GM12878 (cell line): ENCODE results near the gene IL19. TPM values are rescaled to one million over a fixed set of nuclear protein-coding genes. Genes with fewer than 3 reads are reported as not detected.

Source experiments
- BACH1 ChIP-seq: fragments of 450-650 bp; IDR thresholded peaks from 2 replicates; pipeline ENCODE4 v1.6.1; 2017; ENCODE audit warnings: mild to moderate bottlenecking, borderline replicate concordance
- E2F8 ChIP-seq: fragments of 450-650 bp; IDR thresholded peaks from 2 replicates; pipeline ENCODE4 v1.6.1; 2018; ENCODE audit warnings: mild to moderate bottlenecking, low read depth, moderate library complexity; ENCODE audit not compliant: partially characterized antibody
- ETV6 ChIP-seq, 2 experiments: fragments of 450-650 bp in 1 of 2; IDR thresholded peaks in 1 of 2; conservative IDR thresholded peaks in 1 of 2; 2 replicates each; pipeline ENCODE4 v1.6.1; 2014; ENCODE audit warnings: antibody characterized with exemption in 1 of 2, borderline replicate concordance in 1 of 2, low read depth in 1 of 2, mild to moderate bottlenecking in 1 of 2, moderate library complexity in 1 of 2
- FOXM1 ChIP-seq: IDR thresholded peaks from 2 replicates; pipeline ENCODE4 v1.6.1; 2012; ENCODE audit warnings: low read depth, mild to moderate bottlenecking, inconsistent platforms, low read length, moderate library complexity
- NFXL1 ChIP-seq: fragments of 450-650 bp; IDR thresholded peaks from 2 replicates; pipeline ENCODE4 v1.6.1; 2017; ENCODE audit warnings: antibody characterized with exemption, mild to moderate bottlenecking, borderline replicate concordance
- PBX3 ChIP-seq: IDR thresholded peaks from 2 replicates; pipeline ENCODE4 v1.6.1; 2011; ENCODE audit warnings: mild to moderate bottlenecking, low read depth, low read length, moderate library complexity; ENCODE audit not compliant: insufficient replicate concordance
- POLR2AphosphoS5 ChIP-seq: IDR thresholded peaks from 2 replicates; pipeline ENCODE4 v1.6.1; 2011; ENCODE audit warnings: mild to moderate bottlenecking, low read length, inconsistent platforms
- RELB ChIP-seq: fragments of 450-650 bp; IDR thresholded peaks from 2 replicates; pipeline ENCODE4 v1.6.1; 2017; ENCODE audit warnings: low read depth, mild to moderate bottlenecking, moderate library complexity
- ZNF217 ChIP-seq: fragments of 450-650 bp; IDR thresholded peaks from 2 replicates; pipeline ENCODE4 v1.6.1; 2017; ENCODE audit warnings: antibody characterized with exemption, mild to moderate bottlenecking
- polyA plus RNA-seq, 11 experiments: library from polyadenylated mRNA; depleted of rRNA in 4 of 11; unstranded in 6 of 11; stranded (reverse) in 5 of 11; fragments of >200 nt; fragmentation: Nextera tagmentation in 4 of 11; fragmentation: Illumina TruSeq in 1 of 11; extraction: Ambion mirVana in 4 of 11; extraction: Trizol in 1 of 11; gene quantifications; 1 replicate in 1 of 11; 2 replicates in 10 of 11; pipeline versions ENCODE4 v1.2.1 to v1.2.3, GENCODE V29; 2011 to 2016; ENCODE audit warnings: inconsistent platforms in 2 of 11, missing spikeins in 2 of 11, low read depth in 1 of 11
- total RNA-seq, 4 experiments: library from RNA; depleted of rRNA in 3 of 4; stranded (reverse); fragments of >200 nt in 3 of 4; fragmentation: Illumina TruSeq in 1 of 4; extraction: Trizol in 1 of 4; gene quantifications; 2 replicates each; pipeline versions ENCODE4 v1.2.1 to v1.2.3, GENCODE V29; 2013 to 2021
- TF ChIP-seq, protein P1 (sequence below): IDR thresholded peaks from 2 replicates; pipeline ENCODE4 v1.6.1; 2012; ENCODE audit warnings: low read depth, low read length, improper control_type of control experiment
- TF ChIP-seq, protein P2 (sequence below): IDR thresholded peaks from 2 replicates; pipeline ENCODE4 v1.6.1; 2012; ENCODE audit warnings: low read length, inconsistent platforms

Gene IL19
- total and polyA plus RNA-seq, 10 of the 15 experiments (the other 5 are each of a cell fraction or from before 2014, with no cell fraction given): 0.10 to 0.73 (median 0.28) TPM; not detected in 6

DNA sequence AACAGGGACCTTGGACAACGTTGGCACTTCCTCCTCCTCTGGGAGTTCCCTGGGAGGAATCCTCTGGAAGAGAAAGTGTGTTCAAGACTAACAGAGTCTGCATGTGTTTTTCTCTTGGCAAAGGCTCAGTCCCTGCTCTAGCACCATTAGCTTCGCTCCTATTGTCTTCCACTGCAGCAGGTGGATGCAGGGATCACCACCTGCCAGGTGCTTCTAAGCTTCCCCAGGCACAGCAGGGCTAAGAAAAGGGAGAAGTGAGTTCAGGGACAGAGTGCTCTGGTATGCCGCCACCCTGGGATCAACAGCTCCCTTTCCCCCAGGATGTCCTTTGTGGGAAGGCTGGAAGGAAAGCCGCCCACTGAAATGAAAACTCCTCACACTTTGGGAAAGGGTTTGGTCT is 50.9 kb downstream of the IL19 start (continued):
- TF ChIP-seq RELB (no peak), BACH1 (no peak), ETV6 (conservative IDR thresholded peaks at IDR 0.05 in 1 of 2, IDR thresholded peaks at IDR 0.05 in 1 of 2; ENCODE audit: borderline replicate concordance in 1 of 2, low read depth in 1 of 2) (no peak), POLR2AphosphoS5 (no peak), E2F8 (no peak), ZNF217 (no peak), FOXM1 (no peak), PBX3 (no peak), NFXL1 (no peak)
- TF ChIP-seq, protein P1, sequence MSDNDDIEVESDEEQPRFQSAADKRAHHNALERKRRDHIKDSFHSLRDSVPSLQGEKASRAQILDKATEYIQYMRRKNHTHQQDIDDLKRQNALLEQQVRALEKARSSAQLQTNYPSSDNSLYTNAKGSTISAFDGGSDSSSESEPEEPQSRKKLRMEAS: no peak
- TF ChIP-seq, protein P2, sequence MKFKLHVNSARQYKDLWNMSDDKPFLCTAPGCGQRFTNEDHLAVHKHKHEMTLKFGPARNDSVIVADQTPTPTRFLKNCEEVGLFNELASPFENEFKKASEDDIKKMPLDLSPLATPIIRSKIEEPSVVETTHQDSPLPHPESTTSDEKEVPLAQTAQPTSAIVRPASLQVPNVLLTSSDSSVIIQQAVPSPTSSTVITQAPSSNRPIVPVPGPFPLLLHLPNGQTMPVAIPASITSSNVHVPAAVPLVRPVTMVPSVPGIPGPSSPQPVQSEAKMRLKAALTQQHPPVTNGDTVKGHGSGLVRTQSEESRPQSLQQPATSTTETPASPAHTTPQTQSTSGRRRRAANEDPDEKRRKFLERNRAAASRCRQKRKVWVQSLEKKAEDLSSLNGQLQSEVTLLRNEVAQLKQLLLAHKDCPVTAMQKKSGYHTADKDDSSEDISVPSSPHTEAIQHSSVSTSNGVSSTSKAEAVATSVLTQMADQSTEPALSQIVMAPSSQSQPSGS: no peak
- TF ChIP-seq, all 136 proteins: peak for 0
